ENCODE data around the gene TMEM223. TPM values are rescaled to one million over a fixed set of nuclear protein-coding genes. Genes with fewer than 3 reads are reported as not detected.

The TMEM223 gene, protein sequence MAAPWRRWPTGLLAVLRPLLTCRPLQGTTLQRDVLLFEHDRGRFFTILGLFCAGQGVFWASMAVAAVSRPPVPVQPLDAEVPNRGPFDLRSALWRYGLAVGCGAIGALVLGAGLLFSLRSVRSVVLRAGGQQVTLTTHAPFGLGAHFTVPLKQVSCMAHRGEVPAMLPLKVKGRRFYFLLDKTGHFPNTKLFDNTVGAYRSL
- 51.1 and 58.9 TPM in 2 replicates for total RNA-seq

DNA sequence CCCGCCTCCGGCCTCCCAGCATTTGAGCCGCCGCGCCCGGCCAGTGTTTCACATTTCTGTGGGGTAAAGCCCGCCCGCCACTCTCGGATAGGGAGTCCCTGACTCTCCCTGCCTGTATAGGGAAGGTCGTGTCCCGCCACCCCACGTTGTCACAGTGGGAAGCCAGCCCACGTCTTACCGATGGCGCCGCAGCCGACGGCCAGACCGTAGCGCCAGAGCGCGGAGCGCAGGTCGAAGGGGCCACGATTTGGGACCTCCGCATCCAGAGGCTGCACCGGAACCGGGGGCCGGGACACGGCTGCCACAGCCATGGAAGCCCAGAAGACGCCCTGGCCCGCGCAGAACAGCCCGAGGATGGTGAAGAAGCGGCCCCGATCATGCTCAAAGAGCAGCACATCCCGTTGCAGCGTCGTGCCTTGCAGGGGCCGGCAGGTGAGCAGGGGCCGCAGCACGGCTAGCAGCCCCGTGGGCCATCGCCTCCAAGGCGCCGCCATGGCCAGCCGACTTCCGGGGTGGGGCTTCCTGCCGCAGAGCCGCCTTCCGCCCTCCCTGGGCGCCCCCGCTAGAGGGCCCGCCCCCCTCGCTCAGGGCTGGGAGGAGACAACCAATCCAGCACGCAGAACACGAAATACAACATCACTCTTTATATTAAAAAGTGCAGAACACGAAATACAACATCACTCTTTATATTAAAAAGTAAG is at the start of gene TMEM223:
Gene TMEM223, minus strand, starts transcription at position 506 of the 701 bp plus-strand sequence. Its CDS starts 12 bp downstream, at position 494.
- DNase-seq (ENCODE audit: low read depth), result no peak
- TF ChIP-seq, protein P1, sequence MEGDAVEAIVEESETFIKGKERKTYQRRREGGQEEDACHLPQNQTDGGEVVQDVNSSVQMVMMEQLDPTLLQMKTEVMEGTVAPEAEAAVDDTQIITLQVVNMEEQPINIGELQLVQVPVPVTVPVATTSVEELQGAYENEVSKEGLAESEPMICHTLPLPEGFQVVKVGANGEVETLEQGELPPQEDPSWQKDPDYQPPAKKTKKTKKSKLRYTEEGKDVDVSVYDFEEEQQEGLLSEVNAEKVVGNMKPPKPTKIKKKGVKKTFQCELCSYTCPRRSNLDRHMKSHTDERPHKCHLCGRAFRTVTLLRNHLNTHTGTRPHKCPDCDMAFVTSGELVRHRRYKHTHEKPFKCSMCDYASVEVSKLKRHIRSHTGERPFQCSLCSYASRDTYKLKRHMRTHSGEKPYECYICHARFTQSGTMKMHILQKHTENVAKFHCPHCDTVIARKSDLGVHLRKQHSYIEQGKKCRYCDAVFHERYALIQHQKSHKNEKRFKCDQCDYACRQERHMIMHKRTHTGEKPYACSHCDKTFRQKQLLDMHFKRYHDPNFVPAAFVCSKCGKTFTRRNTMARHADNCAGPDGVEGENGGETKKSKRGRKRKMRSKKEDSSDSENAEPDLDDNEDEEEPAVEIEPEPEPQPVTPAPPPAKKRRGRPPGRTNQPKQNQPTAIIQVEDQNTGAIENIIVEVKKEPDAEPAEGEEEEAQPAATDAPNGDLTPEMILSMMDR (conservative IDR thresholded peaks at IDR 0.05; ENCODE audit: low read depth, low read length), result no peak
- peak within 1 kb of the TSS; percentile 95 for H3K4me3 ChIP-seq (ENCODE audit: low read depth, low read length)

DNA sequence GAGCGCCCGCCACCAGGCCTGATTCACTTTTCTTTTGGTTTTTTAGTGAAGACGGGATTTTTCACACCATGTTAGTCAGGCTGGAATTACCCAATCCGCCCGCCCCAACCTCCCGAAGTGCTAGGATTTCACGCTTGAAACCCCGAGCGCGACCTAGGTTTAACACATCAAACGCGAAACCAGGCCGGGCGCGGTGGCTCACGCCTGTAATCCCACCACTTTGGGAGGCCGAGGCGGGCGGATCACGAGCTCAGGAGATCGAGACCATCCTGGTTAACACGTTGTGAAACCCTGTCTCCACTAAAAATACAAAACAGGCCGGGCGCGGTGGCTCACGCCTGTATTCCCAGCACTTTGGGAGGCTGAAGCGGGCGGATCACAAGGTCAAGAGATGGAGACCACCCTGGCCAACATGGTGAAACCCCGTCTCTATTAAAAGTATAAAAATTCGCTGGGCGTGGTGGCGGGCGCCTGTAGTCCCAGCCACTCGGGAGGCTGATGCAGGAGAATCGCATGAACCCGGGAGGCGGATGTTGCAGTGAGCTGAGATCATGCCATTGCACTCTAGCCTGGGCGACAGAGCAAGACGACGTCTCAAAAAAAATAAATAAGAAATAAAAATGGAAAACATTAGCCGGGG is 49.0 kb upstream of the TMEM223 start:
- peak overlapping the region; percentile 97 for H3K4me3 ChIP-seq (ENCODE audit: low read depth, low read length)
- DNase-seq (ENCODE audit: low read depth), result peak; percentile 66

DNA sequence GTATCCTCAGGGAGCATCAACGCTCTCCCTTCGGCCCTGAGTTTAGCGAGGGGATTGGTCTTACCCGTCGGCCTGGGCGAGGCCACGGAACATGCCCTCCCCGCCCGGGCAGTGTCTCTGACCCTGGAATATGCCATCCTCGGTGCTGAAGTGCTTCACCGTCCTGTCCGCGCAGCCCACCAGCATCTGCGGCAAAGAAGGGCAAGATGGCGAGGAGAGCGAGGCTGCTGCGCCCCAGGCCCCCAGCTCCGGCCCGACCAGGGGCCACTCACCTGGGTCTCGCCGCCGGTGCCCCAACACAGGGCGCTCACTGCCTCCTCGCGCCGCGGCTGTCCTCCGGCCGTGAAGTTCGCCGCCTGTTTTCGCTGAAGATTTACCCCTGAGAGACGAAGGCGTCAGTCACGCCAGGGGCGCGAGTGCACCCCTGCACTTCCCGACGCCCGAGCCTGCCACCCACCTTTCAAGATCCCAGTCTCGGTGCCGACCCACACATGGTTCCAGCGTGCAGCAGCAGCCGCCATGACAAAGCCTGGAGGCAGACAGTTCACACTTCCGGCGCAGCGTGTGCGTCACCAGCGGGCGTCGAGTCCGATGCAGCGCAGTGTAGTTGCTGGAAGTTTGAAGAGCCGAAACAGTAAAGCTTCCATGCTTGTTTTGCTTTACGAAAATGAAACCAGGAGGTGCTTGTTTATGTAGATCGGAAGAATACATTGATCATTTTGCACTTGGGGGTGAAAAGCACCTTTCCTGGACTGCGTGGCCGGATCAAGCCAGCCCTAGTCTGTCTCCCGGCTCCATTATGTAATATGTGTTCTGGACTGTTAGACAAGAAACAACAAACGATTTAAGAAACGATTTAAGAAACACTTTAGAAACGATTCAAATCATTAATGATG is 47.5 kb upstream of the TMEM223 start, which contains the start of gene WDR74:
Gene WDR74, minus strand, starts transcription at position 541 of the 896 bp plus-strand sequence. Its CDS starts 20 bp downstream, at position 521.
- DNase-seq (ENCODE audit: low read depth), result peak; percentile 56
- TF ChIP-seq, protein P1 (conservative IDR thresholded peaks at IDR 0.05; ENCODE audit: low read depth, low read length), result no peak
- peak within 1 kb of the TSS; percentile 97 for H3K4me3 ChIP-seq (ENCODE audit: low read depth, low read length)

DNA sequence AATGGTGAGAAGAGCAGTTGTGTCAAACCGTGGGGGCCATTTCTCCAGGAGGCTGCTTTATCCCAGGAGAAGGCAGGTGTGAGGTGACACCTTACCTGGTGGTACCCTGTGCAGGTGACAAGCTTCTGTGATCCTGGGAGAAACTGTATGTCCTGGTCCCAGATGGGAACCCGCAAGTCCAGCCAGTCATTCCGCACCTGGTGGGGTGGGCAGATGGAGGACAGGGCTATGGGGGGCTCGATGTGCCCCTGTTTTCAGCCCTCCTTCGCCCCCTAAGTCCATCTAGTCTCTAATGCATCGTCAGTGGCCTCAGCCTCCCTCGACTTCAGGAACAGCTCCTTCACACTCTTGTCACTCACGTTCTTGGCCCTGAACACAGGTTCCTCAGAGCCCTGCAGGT is 43.5 kb upstream of the TMEM223 start:
- TF ChIP-seq, protein P1 (conservative IDR thresholded peaks at IDR 0.05; ENCODE audit: low read depth, low read length), result no peak
- no peak for DNase-seq (ENCODE audit: low read depth)

DNA sequence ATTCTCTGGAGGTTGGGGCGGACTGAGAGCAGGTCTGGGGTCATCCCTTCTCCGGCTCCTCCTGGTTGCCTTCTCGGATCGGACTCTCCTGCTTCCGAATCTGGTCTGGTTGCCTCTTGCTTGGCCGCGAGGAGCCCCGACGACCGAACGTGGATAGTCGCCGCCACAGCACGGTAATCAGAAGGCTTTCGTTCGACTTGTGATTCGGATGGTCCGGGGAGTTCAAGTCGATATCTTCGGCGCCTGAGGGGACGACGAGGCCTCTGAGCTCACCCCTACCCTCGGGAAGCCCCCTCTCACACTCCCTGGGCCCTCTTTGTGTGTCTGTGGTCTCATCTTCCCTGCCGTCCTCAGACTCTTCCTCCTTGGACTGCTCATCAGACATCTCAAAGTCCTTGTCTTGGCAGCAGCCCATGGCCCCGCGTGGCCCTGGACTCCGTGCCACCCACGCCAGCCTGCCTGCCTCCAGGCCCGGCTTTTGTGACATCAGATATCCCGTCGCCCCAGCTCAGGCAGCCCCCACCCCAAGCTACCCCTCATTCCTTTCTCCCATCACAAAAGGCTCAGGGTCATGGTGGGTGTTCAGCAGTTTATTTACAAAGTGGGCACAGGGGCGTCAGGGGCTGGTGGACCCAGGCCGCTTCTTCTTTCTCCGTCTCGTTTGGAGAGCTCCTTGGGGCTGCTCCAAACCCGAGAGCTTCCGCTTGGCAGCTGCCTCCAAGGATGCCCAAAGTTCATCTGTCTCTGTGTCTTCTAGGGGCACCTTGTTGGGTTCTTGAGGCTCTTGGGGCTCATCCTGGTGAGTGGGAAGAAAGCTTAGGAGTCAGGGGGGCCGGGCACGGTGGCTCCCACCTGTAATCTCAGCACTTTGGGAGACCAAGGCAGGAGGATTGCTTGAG is 40.8 kb upstream of the TMEM223 start, which contains the start of gene TEX54:
Gene TEX54, minus strand, starts transcription at position 506 of the 899 bp plus-strand sequence.
- TF ChIP-seq, protein P1 (conservative IDR thresholded peaks at IDR 0.05; ENCODE audit: low read depth, low read length), result no peak
- peak within 1 kb of the TSS; percentile 97 for H3K4me3 ChIP-seq (ENCODE audit: low read depth, low read length)
- no peak for DNase-seq (ENCODE audit: low read depth)

More for the DNA sequence above, 43.5 kb upstream of the TMEM223 start:
- H3K4me3 ChIP-seq (ENCODE audit: low read depth, low read length), result no peak overlapping the region

DNA sequence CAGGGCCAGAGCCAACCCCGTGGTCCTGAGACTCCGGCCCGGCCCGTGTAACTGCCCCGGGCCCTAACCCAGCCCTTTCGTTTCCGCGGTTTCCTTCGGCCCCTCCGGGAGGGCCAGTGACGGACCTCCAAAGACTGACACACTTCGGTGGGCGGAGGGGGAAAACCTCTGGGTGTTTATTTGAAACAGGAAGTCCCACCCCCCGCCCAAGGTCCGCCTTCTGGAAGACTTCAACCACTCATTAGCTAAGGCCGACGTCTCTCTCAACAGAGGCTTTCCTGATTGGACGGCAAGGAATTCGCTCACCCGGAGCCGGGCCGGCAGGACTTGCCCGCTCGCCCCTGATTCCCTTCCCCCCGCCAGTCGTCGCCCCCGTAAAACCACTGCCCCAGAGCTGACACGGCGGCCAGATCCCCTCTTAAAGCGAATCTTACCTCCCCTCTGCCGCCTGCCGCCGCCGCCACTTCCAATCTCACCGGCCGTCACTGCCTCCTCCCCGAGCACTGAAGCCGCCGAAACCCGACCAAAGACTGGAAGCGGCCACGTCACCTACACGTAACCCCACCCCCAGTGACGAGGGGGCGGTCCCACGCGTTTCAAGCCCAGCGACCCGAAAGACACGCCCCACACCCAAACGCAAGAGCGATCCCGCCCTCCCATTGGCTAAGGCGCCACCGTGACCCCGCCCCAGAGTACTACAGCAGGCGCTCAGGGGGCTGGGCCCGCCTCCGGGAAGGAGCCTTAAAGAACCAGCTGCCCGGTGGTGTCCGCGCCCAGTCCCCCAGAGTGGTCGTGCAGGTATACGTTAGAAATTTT is 39.9 kb upstream of the TMEM223 start, which contains the start of gene STX5:
Gene STX5, minus strand, starts transcription at position 532 of the 816 bp plus-strand sequence. CDS start 808 bp downstream, outside the sequence.
- TF ChIP-seq, protein P1 (conservative IDR thresholded peaks at IDR 0.05; ENCODE audit: low read depth, low read length), result no peak

More for the DNA sequence above, 39.9 kb upstream of the TMEM223 start, which contains the start of gene STX5:
- peak within 1 kb of the TSS; percentile 97 for H3K4me3 ChIP-seq (ENCODE audit: low read depth, low read length)
- DNase-seq (ENCODE audit: low read depth), result peak; percentile 84
